Measurements from ENCODE around the gene PDE6A. TPM values are rescaled to one million over a fixed set of nuclear protein-coding genes. Genes with fewer than 3 reads are reported as not detected.

Gene PDE6A
- total and polyA plus RNA-seq, 2 donors from 2014 or later, result 0.03 TPM; not detected in 1

- H3K9me3 ChIP-seq (ENCODE audit: control insufficient read depth in 2 of 3, insufficient read depth in 1 of 3, low read length in 3 of 3), result no peaks in the 10 kb centered on the region
- H3K4me3 ChIP-seq (ENCODE audit: low read length in 3 of 3), result no peak overlapping the region
- H3K27me3 ChIP-seq (ENCODE audit: control insufficient read depth, insufficient read depth, low read length), result no peaks in the 10 kb centered on the region
- TF ChIP-seq CTCF (IDR thresholded peaks at IDR 0.05; ENCODE audit: borderline replicate concordance, extremely low read depth, insufficient read depth), result no peak
- no peak overlapping the region for H3K9ac ChIP-seq (ENCODE audit: low read length in 3 of 3)
- DNase-seq (no peak), FAIRE-seq (no peak)
- H3K27ac ChIP-seq (ENCODE audit: low read depth in 2 of 2, low read length in 2 of 2), result no peak overlapping the region
- intact Hi-C loops (cut with DNase I), result no loop called here
- peaks cover 0 to 6% (median 2%) of the 10 kb centered on the region in 3 donors for H3K4me1 ChIP-seq (ENCODE audit: control insufficient read depth in 2 of 3, insufficient read depth in 2 of 3, low read depth in 1 of 3, low read length in 3 of 3)
- H3K36me3 ChIP-seq (ENCODE audit: control insufficient read depth in 2 of 3, insufficient read depth in 3 of 3, low read length in 3 of 3), result no peaks in the 10 kb centered on the region
These were observed 2.8 kb downstream of the PDE6A start for GRCh38 chr5:149941795-149942194.

DNA sequence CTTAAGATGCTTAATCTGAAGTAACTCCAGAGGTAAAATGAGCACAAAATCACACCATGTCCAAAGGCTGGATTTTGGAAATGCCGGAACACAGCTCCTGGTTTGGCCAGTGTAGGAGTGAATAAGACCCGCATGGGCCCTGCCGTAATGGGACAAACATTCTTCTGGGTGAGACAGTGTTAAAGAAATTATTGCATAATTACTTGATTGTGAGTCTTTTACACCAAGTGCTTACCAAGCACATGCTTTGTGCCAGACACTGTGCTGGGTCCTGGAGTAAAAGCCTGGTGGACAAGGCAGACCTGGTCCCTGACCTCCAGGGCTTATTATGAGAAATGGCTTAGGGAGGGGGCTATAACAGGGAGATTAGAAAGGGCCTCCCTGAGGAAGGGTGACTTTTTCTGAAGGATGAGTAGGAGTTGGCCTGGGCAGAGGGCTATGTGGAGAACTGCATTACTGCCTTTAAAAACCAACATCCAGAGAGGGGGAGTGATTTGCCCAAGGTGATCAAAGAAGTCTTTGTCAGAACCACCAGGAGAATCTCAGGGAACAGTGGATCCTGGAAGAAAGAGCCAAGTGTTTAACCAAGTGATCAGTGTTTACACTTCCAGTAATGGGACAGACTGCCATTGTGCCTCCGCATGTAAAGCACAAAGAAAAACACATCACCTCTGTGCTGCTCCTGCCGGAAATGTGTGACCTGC lies 3.5 kb downstream of the PDE6A start:
- Histone ChIP-seq H3K9ac (ENCODE audit: low read length in 3 of 3) (no peak overlapping the region), H3K27me3 (ENCODE audit: control insufficient read depth, insufficient read depth, low read length) (no peaks in the 10 kb centered on the region), H3K27ac (ENCODE audit: low read depth in 2 of 2, low read length in 2 of 2) (no peak overlapping the region), H3K36me3 (ENCODE audit: control insufficient read depth in 2 of 3, insufficient read depth in 3 of 3, low read length in 3 of 3) (no peaks in the 10 kb centered on the region), H3K4me1 (ENCODE audit: control insufficient read depth in 2 of 3, insufficient read depth in 2 of 3, low read depth in 1 of 3, low read length in 3 of 3) (peaks cover 0 to 6% (median 2%) of the 10 kb centered on the region in 3 donors), H3K4me3 (ENCODE audit: low read length in 3 of 3) (no peak overlapping the region), H3K9me3 (ENCODE audit: control insufficient read depth in 2 of 3, insufficient read depth in 1 of 3, low read length in 3 of 3) (no peaks in the 10 kb centered on the region)
- no peak for DNase-seq
- no peak for TF ChIP-seq CTCF (IDR thresholded peaks at IDR 0.05; ENCODE audit: borderline replicate concordance, extremely low read depth, insufficient read depth)
- intact Hi-C loops (cut with DNase I), result no loop called here
- no peak for FAIRE-seq

DNA sequence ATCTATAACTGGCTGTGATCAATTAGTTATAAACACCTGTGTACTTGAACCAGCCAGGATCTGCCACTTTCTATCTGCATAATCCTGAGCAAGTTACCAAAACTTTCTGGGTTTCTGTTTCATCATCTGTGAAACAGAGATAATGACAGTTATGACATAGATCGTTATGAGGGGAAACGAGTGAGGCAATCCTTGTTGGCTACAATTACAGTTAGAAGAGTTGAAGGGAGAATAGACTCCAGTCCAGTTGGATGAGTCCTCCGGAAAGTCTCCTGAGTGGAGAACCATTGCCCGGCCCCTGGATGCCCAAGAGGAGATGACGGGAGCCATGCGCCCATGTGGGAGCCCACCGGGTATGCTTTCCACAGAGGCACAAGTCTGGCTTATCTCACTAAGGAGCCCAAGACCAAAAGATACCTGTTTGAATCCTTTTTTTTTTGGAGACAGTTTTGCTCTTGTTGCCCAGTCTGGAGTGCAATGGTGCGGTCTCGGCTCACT lies 4.5 kb downstream of the PDE6A start:
- Histone ChIP-seq H3K9me3 (ENCODE audit: control insufficient read depth in 2 of 3, insufficient read depth in 1 of 3, low read length in 3 of 3) (no peaks in the 10 kb centered on the region), H3K9ac (ENCODE audit: low read length in 3 of 3) (no peak overlapping the region), H3K27ac (ENCODE audit: low read depth in 2 of 2, low read length in 2 of 2) (no peak overlapping the region), H3K4me3 (ENCODE audit: low read length in 3 of 3) (no peak overlapping the region), H3K27me3 (ENCODE audit: control insufficient read depth, insufficient read depth, low read length) (no peaks in the 10 kb centered on the region), H3K36me3 (ENCODE audit: control insufficient read depth in 2 of 3, insufficient read depth in 3 of 3, low read length in 3 of 3) (no peaks in the 10 kb centered on the region), H3K4me1 (ENCODE audit: control insufficient read depth in 2 of 3, insufficient read depth in 2 of 3, low read depth in 1 of 3, low read length in 3 of 3) (peaks cover 0 to 6% (median 2%) of the 10 kb centered on the region in 3 donors)
- DNase-seq (no peak), FAIRE-seq (no peak)
- intact Hi-C loops (cut with DNase I), result no loop called here
- no peak for TF ChIP-seq CTCF (IDR thresholded peaks at IDR 0.05; ENCODE audit: borderline replicate concordance, extremely low read depth, insufficient read depth)

Measured in kidney (tissue), 14 donors.